IPS-20b (cell line): ENCODE measurements around the gene BET1.

Experiments used
- H3K27ac ChIP-seq: one replicate; pipeline ENCODE4 v1.5.1; 2013; ENCODE audit warnings: low read length
- H3K27me3 ChIP-seq: 2 replicates; pipeline ENCODE4 v1.6.1; 2013; ENCODE audit warnings: mild to moderate bottlenecking, low read length, inconsistent platforms; ENCODE audit not compliant: insufficient read depth
- H3K36me3 ChIP-seq: 2 replicates; pipeline ENCODE4 v1.6.1; 2013; ENCODE audit warnings: low read depth, mild to moderate bottlenecking, inconsistent platforms, low read length, moderate library complexity; ENCODE audit not compliant: insufficient read depth
- H3K4me1 ChIP-seq: 2 replicates; pipeline ENCODE4 v1.6.1; 2013; ENCODE audit warnings: mild to moderate bottlenecking, control low read depth, inconsistent platforms, low read length, moderate library complexity; ENCODE audit not compliant: insufficient read depth
- H3K4me3 ChIP-seq: 2 replicates; pipeline ENCODE4 v1.5.1; 2013; ENCODE audit warnings: mild to moderate bottlenecking, low read length, inconsistent platforms
- H3K9ac ChIP-seq: 2 replicates; pipeline ENCODE4 v1.6.1; 2013; ENCODE audit warnings: low read depth, mild to moderate bottlenecking, inconsistent platforms, low read length, moderate library complexity
- H3K9me3 ChIP-seq: 2 replicates; pipeline ENCODE4 v1.6.1; 2013; ENCODE audit warnings: mild to moderate bottlenecking, low read depth, low read length, inconsistent platforms; ENCODE audit not compliant: insufficient read depth

BET1 gene

GRCh38 chr7:93980744-93981479, 23.2 kb downstream of the BET1 start:
- Histone ChIP-seq H3K36me3 (no peaks in the 10 kb centered on the region), H3K4me3 (no peak overlapping the region), H3K9me3 (no peaks in the 10 kb centered on the region)

GRCh38 chr7:93977211-93977950, 26.8 kb downstream of the BET1 start:
- no peaks in the 10 kb centered on the region for H3K9me3 ChIP-seq
- H3K4me3 ChIP-seq: no peak overlapping the region
- H3K27ac ChIP-seq: no peak overlapping the region
- H3K9ac ChIP-seq: no peak overlapping the region
- no peaks in the 10 kb centered on the region for H3K27me3 ChIP-seq
- H3K4me1 ChIP-seq: peaks cover 23% of the 10 kb centered on the region; the same call in 1 of the 2 replicates
- no peaks in the 10 kb centered on the region for H3K36me3 ChIP-seq

More at GRCh38 chr7:93980744-93981479, 23.2 kb downstream of the BET1 start:
- 0 out of 2 replicates have a peak overlapping the region, but pooled peaks have one; percentile 8 for H3K9ac ChIP-seq
- H3K4me1 ChIP-seq: peaks cover 28% of the 10 kb centered on the region; the same call in 1 of the 2 replicates
- no peak overlapping the region for H3K27ac ChIP-seq
- no peaks in the 10 kb centered on the region for H3K27me3 ChIP-seq

GRCh38 chr7:93973134-93973533, 31.0 kb downstream of the BET1 start:
- Histone ChIP-seq H3K9me3 (no peaks in the 10 kb centered on the region), H3K27ac (no peak overlapping the region), H3K36me3 (no peaks in the 10 kb centered on the region), H3K4me1 (peaks cover 6% of the 10 kb centered on the region; the same call in 1 of the 2 replicates), H3K4me3 (no peak overlapping the region), H3K27me3 (no peaks in the 10 kb centered on the region), H3K9ac (no peak overlapping the region)

- H3K27me3 ChIP-seq: no peaks in the 10 kb centered on the region
Observed at GRCh38 chr7:93972029-93972725, 32.0 kb downstream of the BET1 start.

GRCh38 chr7:93968911-93969620, 35.1 kb downstream of the BET1 start:
- no peaks in the 10 kb centered on the region for H3K9me3 ChIP-seq
- H3K4me3 ChIP-seq: no peak overlapping the region
- H3K27me3 ChIP-seq: no peaks in the 10 kb centered on the region
- no peaks in the 10 kb centered on the region for H3K4me1 ChIP-seq
- H3K27ac ChIP-seq: no peak overlapping the region
- no peak overlapping the region for H3K9ac ChIP-seq
- H3K36me3 ChIP-seq: no peaks in the 10 kb centered on the region

More at GRCh38 chr7:93972029-93972725, 32.0 kb downstream of the BET1 start:
- Histone ChIP-seq H3K27ac (no peak overlapping the region), H3K9me3 (no peaks in the 10 kb centered on the region), H3K9ac (no peak overlapping the region), H3K4me3 (no peak overlapping the region), H3K36me3 (no peaks in the 10 kb centered on the region), H3K4me1 (peaks cover 6% of the 10 kb centered on the region; the same call in 1 of the 2 replicates)

GRCh38 chr7:93964813-93965212, 39.3 kb downstream of the BET1 start:
- H3K9me3 ChIP-seq: no peaks in the 10 kb centered on the region
- no peaks in the 10 kb centered on the region for H3K4me1 ChIP-seq
- no peaks in the 10 kb centered on the region for H3K36me3 ChIP-seq
- H3K27me3 ChIP-seq: no peaks in the 10 kb centered on the region
- H3K9ac ChIP-seq: no peak overlapping the region
- H3K4me3 ChIP-seq: no peak overlapping the region
- no peak overlapping the region for H3K27ac ChIP-seq

- no peaks in the 10 kb centered on the region for H3K9me3 ChIP-seq
- no peaks in the 10 kb centered on the region for H3K36me3 ChIP-seq
- H3K4me1 ChIP-seq: no peaks in the 10 kb centered on the region
- H3K27me3 ChIP-seq: no peaks in the 10 kb centered on the region
- H3K4me3 ChIP-seq: no peak overlapping the region
- H3K9ac ChIP-seq: no peak overlapping the region
- H3K27ac ChIP-seq: no peak overlapping the region
Observed at GRCh38 chr7:93964262-93964661, 39.9 kb downstream of the BET1 start.

GRCh38 chr7:93960986-93961385, 43.2 kb downstream of the BET1 start:
- H3K36me3 ChIP-seq: no peaks in the 10 kb centered on the region
- H3K27me3 ChIP-seq: no peaks in the 10 kb centered on the region
- H3K9ac ChIP-seq: no peak overlapping the region
- no peaks in the 10 kb centered on the region for H3K9me3 ChIP-seq
- H3K4me3 ChIP-seq: no peak overlapping the region
- peaks cover 4% of the 10 kb centered on the region; the same call in 1 of the 2 replicates for H3K4me1 ChIP-seq
- no peak overlapping the region for H3K27ac ChIP-seq

GRCh38 chr7:93958651-93959050, 45.5 kb downstream of the BET1 start:
- H3K27me3 ChIP-seq: no peaks in the 10 kb centered on the region
- no peaks in the 10 kb centered on the region for H3K9me3 ChIP-seq
- no peak overlapping the region for H3K9ac ChIP-seq
- H3K4me3 ChIP-seq: no peak overlapping the region
- no peaks in the 10 kb centered on the region for H3K36me3 ChIP-seq
- peaks cover 4% of the 10 kb centered on the region; the same call in 1 of the 2 replicates for H3K4me1 ChIP-seq
- H3K27ac ChIP-seq: no peak overlapping the region

GRCh38 chr7:93958216-93958615, 45.9 kb downstream of the BET1 start:
- no peak overlapping the region for H3K27ac ChIP-seq
- H3K27me3 ChIP-seq: no peaks in the 10 kb centered on the region
- peaks cover 4% of the 10 kb centered on the region; the same call in 1 of the 2 replicates for H3K4me1 ChIP-seq
- no peak overlapping the region for H3K9ac ChIP-seq
- no peaks in the 10 kb centered on the region for H3K9me3 ChIP-seq
- H3K36me3 ChIP-seq: no peaks in the 10 kb centered on the region
- no peak overlapping the region for H3K4me3 ChIP-seq

GRCh38 chr7:93957767-93958166, 46.4 kb downstream of the BET1 start:
- H3K36me3 ChIP-seq: no peaks in the 10 kb centered on the region
- no peaks in the 10 kb centered on the region for H3K27me3 ChIP-seq
- H3K9me3 ChIP-seq: no peaks in the 10 kb centered on the region
- H3K9ac ChIP-seq: no peak overlapping the region
- H3K27ac ChIP-seq: no peak overlapping the region
- peaks cover 4% of the 10 kb centered on the region; the same call in 1 of the 2 replicates for H3K4me1 ChIP-seq
- H3K4me3 ChIP-seq: no peak overlapping the region
